HAP-1 (cell line): ENCODE results near the gene ITGB6.
"Not testable (repeated sequence)": the region's sequence is repeated elsewhere in the genome, so short reads cannot be mapped to it uniquely, and the experiment has no call there.

Experiments used
- DNase-seq, 2 experiments: peaks; one replicate each; pipeline ENCODE4 v3.0.0-alpha.2; 2016 to 2020; ENCODE audit warnings: low spot score in 2 of 2
- H3K27me3 ChIP-seq: fragments of 250-450 bp; sonication (Bioruptor Pico); 2 replicates; pipeline ENCODE4 v1.5.1; 2020; ENCODE audit warnings: low read depth, mild to moderate bottlenecking, moderate library complexity
- H3K36me3 ChIP-seq: fragments of 250-450 bp; sonication (Bioruptor Pico); replicated peaks from 2 replicates; pipeline ENCODE4 v1.5.1; 2020; ENCODE audit warnings: mild to moderate bottlenecking
- H3K4me1 ChIP-seq: fragments of 250-450 bp; sonication (Bioruptor Pico); 2 replicates; pipeline ENCODE4 v1.5.1; 2020; ENCODE audit warnings: mild to moderate bottlenecking
- H3K4me3 ChIP-seq: fragments of 250-450 bp; sonication (Bioruptor Pico); 2 replicates; pipeline ENCODE4 v1.5.1; 2020; ENCODE audit warnings: mild to moderate bottlenecking, moderate library complexity
- H3K9me3 ChIP-seq: fragments of 250-450 bp; sonication (Bioruptor Pico); 2 replicates; pipeline ENCODE4 v1.5.1; 2020; ENCODE audit warnings: mild to moderate bottlenecking, moderate library complexity
- in situ Hi-C: fragments of 300-500 bp; cut with MboI; formaldehyde crosslinking; loops from 3 replicates; pipeline ENCODE4 v1.14.3; 2020; ENCODE audit warnings: low sequenced_read_pairs, inconsistent platforms, mixed read lengths

Gene ITGB6

DNA sequence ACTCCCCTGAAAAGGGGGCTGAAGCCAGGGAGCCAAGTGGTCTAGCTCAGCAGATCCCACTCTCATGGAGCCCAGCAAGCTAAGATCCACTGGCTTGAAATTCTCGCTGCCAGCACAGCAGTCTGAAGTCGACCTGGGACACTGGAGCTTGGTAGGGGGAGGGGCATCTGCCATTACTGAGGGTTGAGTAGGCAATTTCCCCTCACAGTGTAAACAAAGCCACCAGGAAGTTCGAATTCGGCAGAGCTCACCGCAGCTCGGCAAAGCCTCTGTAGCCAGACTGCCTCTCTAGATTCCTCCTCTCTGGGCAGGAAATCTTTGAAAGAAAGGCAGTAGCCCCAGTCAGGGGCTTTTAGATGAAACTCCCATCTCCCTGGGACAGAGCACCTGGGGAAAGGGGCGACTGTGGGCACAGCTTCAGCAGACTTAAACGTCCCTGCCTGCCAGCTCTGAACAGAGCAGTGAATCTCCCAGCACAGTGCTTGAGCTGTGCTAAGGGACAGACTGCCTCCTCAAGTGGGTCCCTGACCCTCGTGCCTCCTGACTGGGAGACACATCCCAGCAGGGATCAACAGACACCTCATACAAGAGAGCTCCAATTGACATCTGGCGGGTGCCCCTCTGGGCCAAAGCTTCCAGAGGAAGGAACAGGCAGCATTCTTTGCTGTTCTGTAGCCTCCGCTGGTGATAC, 18.8 kb downstream of the ITGB6 start:
- DNase-seq, H3K36me3 ChIP-seq, H3K9me3 ChIP-seq, H3K4me1 ChIP-seq, H3K27me3 ChIP-seq, in situ Hi-C loops, H3K4me3 ChIP-seq: not testable (repeated sequence)

DNA sequence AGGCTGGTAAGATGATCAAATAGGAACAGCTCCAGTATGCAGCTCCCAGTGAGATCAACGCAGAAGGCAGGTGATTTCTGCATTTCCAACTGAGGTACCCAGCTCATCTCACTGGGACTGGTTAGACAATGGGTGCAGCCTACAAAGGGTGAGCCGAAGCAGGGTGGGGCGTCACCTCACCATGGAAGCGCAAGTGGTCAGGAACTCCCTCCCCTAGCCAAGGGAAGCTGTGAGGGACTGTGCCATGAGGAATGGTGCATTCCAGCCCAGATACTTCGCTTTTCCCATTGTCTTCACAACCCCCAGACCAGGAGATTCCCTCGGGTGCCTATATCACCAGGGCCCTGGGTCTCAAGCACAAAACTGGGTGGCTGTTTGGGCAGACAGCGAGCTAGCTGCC, 19.4 kb downstream of the ITGB6 start:
- in situ Hi-C loops: not testable (repeated sequence)

DNA sequence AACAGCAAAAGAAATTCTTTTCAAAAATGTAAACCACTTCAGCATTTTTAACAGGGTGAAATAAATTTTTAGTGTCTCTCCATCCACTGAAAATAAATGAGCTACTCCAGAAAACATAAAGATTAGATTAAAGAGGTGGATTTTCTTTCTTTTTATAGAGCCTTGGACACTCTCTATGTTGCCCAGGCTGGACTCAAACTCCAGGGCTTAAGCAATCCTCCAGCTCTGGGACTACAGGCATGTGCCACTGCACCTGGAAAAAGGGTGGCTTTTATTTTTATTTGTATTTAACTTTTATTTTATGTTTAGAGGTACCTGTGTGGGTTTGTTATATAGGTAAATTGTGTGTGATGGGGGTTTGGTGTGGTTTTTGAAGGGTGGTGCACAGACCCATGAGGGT, 19.9 kb downstream of the ITGB6 start:
- Histone ChIP-seq H3K4me3 (no peak overlapping the region), H3K36me3 (no peaks in the 10 kb centered on the region), H3K27me3 (no peaks in the 10 kb centered on the region), H3K4me1 (no peaks in the 10 kb centered on the region), H3K9me3 (no peaks in the 10 kb centered on the region)
- in situ Hi-C loops: no loop called here
- no peak for DNase-seq

More for the DNA sequence above, 19.4 kb downstream of the ITGB6 start:
- not testable (repeated sequence) for H3K36me3 ChIP-seq, H3K4me1 ChIP-seq, H3K4me3 ChIP-seq, DNase-seq, H3K27me3 ChIP-seq, H3K9me3 ChIP-seq

DNA sequence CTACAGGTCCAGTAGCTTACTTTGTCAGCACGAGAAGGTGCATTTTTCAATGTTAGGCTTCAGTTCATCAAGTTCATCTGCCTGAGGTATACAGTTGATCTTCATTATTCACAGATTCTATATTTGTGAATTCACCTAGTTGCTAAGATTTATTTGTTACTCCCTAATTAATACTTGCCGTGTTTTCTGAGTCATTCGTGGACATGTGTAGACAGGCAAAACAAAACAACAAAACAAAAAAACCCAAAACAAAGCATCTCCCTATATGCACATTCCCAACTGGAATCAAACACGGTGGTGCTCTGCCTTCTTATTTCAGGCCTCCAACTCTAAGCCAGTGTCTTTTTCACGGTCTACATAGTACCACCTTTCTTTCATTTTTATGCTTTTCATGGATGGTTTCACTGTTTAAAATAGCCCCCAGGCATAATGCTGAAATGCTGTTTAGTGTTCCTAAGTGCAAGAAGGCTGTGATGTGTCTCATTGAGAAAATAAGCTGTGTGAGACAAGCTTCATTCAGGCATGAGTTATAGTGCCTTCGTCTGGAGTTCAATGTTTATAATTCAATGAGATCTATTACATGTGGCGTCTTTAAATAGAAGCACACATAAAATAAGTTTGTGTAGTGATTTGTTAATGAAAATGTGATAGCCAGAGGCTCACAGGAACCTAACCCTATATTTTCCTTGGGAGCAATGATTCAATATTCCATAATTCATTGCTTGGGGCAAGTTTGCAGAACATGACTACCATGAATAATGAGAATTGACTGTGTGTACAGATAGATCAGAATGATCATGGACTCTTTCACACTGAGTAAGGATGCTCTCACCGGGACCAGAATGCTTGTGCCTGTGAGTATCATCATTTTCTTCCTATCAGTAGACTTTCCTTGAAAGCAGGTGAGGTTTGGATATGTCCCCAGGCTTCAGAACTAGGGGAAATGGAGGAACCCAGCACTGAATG, 24.6 kb downstream of the ITGB6 start:
- H3K4me3 ChIP-seq: no peak overlapping the region
- no peaks in the 10 kb centered on the region for H3K9me3 ChIP-seq
- in situ Hi-C loops: no loop called here
- no peaks in the 10 kb centered on the region for H3K4me1 ChIP-seq
- no peaks in the 10 kb centered on the region for H3K36me3 ChIP-seq
- no peaks in the 10 kb centered on the region for H3K27me3 ChIP-seq
- DNase-seq: no peak

DNA sequence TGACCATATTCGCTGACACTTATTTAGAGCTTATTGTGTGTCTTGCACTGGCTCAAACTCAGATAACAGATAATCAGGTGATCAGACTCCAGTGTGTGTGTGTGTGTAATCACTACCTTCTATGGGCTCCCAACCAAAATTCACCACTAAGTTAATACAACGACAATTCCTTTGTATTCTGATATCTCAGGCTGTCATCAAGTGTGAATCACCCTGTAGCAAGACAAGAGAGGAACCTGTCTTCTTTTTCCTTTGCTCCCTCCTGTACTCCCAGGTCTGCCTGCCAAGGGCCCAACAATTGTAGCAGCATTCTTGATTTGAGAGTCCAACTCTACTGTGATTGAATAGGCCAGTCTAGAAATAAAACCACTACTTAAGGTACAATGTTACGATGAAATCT, 25.8 kb downstream of the ITGB6 start:
- in situ Hi-C loops: no loop called here
- Histone ChIP-seq H3K36me3 (no peaks in the 10 kb centered on the region), H3K9me3 (no peaks in the 10 kb centered on the region), H3K4me1 (no peaks in the 10 kb centered on the region), H3K27me3 (no peaks in the 10 kb centered on the region), H3K4me3 (no peak overlapping the region)
- no peak for DNase-seq

DNA sequence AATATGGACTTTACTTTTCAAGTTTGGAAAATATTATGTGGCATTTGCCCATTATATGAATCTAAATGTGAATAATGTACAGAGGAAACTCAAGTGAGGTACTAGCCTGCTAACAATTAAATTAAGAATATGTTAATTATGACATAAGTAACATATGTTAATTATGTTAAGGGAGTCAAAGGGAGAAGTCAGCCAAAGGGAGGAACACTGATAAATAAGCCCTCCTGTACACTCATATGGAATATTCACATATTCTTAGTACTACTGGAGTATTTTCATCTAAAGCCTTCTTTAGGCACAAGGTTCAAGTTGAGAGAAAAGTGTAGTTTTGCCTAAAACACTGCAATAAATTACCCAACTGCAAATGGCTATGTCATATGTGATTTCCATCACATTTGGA, 30.1 kb downstream of the ITGB6 start:
- Histone ChIP-seq H3K9me3 (no peaks in the 10 kb centered on the region), H3K36me3 (no peaks in the 10 kb centered on the region), H3K27me3 (no peaks in the 10 kb centered on the region), H3K4me3 (no peak overlapping the region), H3K4me1 (no peaks in the 10 kb centered on the region)
- DNase-seq: no peak
- in situ Hi-C loops: no loop called here

DNA sequence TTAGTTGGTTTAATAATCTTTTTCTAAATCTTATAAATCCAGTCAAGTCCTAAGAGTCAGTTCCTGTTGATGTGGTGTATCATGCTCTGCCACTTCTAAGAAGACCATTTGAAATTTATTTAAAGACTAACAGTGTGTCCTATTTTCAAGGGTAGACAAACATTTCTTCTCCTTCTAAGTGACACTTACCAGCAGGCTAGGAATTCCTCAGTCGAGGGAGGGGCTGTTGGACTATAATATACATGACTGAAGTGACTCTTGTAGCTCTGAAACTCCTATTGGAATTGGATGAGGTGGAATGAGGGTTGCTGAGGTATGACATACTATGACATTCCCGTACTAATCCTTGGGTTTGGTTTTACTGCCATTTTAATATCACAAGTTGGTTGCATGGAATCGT, 30.6 kb downstream of the ITGB6 start:
- no peaks in the 10 kb centered on the region for H3K4me1 ChIP-seq
- no peak for DNase-seq
- H3K4me3 ChIP-seq: no peak overlapping the region
- no peaks in the 10 kb centered on the region for H3K9me3 ChIP-seq
- no peaks in the 10 kb centered on the region for H3K36me3 ChIP-seq
- no peaks in the 10 kb centered on the region for H3K27me3 ChIP-seq
- in situ Hi-C loops: no loop called here

DNA sequence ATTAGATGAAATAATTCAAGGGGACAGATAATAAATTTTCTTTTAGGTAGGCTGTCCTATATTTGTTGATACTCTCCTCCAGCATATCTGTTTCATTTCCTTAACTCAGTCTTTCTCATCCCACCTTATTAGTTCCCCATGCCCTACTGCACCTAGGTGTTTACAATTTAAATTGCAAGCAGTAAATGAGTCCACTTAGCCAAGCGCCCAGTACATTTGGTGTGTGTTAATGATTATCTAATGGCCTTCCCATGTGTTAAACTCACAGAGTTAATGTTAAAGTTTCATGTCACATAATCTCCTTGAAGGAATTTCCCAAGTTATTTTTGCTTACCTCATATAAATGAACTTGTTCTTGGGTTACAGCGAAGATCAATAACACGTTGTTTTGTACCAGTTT, 31.2 kb downstream of the ITGB6 start:
- no peaks in the 10 kb centered on the region for H3K4me1 ChIP-seq
- H3K27me3 ChIP-seq: no peaks in the 10 kb centered on the region
- H3K9me3 ChIP-seq: no peaks in the 10 kb centered on the region
- no peak overlapping the region for H3K4me3 ChIP-seq
- no peaks in the 10 kb centered on the region for H3K36me3 ChIP-seq
- no peak for DNase-seq
- in situ Hi-C loops: no loop called here

DNA sequence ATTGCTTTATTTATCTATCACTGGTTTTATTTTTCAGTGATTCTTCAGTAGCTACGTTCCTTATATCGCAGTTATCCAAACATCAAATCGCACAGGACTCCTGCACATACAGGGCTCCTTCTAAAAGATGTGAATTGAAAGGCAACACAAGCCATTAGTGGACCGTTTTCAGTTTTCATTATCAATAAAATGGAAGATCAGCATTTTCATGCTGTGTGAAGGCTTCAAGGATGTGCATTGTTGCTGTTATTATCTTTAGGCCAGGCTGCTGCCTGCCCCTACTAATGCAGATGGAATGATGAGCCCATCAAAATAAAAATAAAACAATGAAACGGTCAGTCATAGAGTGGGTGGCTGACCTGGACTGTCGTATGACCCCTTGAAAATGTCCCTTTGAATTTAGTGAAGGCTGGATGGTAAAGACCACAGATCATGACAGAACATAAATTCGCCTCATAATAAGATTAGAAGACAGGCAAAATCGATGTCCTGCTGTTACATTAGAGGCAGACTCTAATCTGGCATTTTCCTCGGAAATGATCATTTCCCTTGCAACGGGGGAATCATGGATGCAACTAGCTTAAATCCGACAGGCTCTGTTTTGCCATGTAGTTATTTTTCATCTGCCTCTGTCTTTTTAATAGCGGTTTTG, 32.9 kb downstream of the ITGB6 start:
- Histone ChIP-seq H3K36me3 (no peaks in the 10 kb centered on the region), H3K9me3 (no peaks in the 10 kb centered on the region), H3K27me3 (no peaks in the 10 kb centered on the region), H3K4me3 (no peak overlapping the region), H3K4me1 (no peaks in the 10 kb centered on the region)
- DNase-seq: no peak
- in situ Hi-C loops: no loop called here

DNA sequence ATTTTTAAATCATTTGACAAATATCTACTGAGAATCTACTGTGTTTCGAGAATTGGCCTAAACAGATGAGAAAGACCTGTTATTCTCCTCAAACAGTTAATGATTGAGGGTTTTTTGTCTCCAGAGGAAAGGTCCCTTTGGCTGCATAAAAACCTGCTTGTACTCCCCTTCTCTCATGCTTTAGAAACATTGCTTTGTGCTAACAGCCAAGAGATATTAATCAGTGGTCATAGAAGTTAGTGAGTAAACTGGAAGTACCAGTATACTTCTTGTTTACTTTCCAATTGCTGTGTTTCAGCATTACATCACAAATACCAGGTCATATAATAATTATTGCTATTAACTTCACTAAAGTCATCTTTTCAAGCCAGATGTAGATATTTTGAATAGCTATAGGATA, 34.1 kb downstream of the ITGB6 start:
- H3K27me3 ChIP-seq: no peaks in the 10 kb centered on the region
- in situ Hi-C loops: no loop called here
- no peak for DNase-seq
- H3K9me3 ChIP-seq: no peaks in the 10 kb centered on the region
- no peaks in the 10 kb centered on the region for H3K4me1 ChIP-seq
- no peak overlapping the region for H3K4me3 ChIP-seq
- no peaks in the 10 kb centered on the region for H3K36me3 ChIP-seq

DNA sequence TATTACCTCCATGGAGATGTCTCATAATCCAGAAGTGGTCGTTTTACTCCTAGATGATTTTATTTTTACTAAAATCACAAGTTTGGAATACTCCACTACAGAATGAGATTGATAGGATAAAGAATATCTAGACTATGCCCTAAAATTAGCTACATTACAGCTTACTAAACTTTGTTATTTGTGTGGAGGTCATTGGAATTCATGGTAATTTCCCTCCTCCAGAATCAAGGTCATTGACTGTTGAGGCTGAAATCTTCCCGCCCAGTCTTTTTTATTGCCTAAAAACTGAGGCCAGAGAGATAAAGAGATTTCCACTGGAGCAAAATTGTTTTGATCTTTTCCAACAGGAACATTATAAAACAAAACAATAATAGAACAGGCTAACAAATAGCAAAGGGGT, 35.0 kb downstream of the ITGB6 start:
- Histone ChIP-seq H3K4me3 (no peak overlapping the region), H3K36me3 (no peaks in the 10 kb centered on the region), H3K4me1 (no peaks in the 10 kb centered on the region), H3K9me3 (no peaks in the 10 kb centered on the region), H3K27me3 (no peaks in the 10 kb centered on the region)
- DNase-seq: no peak
- in situ Hi-C loops: no loop called here

DNA sequence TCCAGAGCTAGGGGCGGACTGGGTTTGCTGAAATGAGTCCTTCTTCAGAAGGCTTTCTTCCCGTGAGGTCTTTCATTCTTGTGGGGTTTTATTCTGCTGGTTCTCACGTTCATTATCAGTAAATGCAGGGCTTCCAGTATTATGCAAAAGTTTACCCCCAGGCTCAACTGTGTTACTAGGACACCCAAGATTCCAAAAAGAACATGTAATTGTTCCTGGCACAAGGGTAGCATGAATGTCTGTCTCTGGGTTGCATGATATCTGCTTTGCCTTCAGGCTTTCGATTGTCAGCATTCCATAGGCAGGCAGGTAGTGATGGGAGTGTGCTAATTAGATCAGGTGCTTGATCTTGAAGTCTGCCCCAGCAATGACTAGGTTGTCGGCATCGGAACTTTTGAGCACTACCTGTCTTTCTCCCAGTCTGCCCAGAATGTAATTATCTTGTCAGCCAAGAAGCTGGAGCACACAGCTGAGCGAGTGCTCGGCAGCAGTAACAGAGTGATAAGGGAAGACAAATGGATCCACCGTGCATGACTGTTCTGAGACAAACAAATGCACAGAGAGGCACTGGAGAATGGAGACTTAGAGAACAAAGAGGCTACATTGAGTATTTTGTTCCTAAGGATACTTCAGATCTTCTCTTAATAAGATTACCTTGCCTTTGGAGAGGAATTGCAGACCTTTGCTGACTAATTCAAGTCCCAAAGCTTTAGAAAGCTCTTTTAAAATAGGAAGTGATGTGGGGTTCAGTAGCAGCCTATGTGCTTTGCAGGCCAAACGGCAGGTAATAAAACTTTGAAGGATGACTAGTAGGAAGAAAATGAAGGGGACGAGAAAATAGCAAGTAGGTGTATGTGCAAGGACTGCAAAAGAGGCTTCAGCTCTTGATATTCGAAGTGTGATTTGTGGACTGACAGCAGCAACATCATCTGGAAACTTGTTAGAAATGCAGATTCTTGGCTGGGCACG, 41.9 kb downstream of the ITGB6 start:
- H3K4me1 ChIP-seq: peaks cover 7% of the 10 kb centered on the region
- no peak overlapping the region for H3K4me3 ChIP-seq
- no peaks in the 10 kb centered on the region for H3K36me3 ChIP-seq
- in situ Hi-C loops: no loop called here
- H3K9me3 ChIP-seq: no peaks in the 10 kb centered on the region
- H3K27me3 ChIP-seq: no peaks in the 10 kb centered on the region
- DNase-seq: peak; percentile 43 to 68

DNA sequence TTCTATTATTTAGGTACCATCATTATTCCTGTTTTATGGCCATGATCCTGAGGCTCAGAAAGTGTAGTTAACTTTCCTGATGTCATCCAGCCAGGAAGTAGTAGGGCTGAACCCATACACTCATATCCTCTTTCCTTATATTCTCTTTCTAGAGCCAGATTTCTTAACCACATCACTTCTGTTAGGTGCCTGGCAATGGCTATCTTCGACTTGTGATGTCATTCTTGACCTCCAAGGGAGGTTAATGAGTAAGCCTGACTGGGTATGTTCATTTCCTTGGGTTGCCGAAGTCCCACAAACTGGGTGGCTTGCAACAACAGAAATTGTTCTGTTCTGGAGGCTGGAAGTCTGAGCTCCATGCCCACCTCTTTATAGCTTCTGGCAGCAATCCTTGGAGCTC, 43.4 kb downstream of the ITGB6 start:
- H3K4me3 ChIP-seq: no peak overlapping the region
- no peaks in the 10 kb centered on the region for H3K36me3 ChIP-seq
- no peak for DNase-seq
- in situ Hi-C loops: no loop called here
- no peaks in the 10 kb centered on the region for H3K27me3 ChIP-seq
- H3K9me3 ChIP-seq: no peaks in the 10 kb centered on the region
- H3K4me1 ChIP-seq: peaks cover 7% of the 10 kb centered on the region
